HEK293 (cell line): ENCODE measurements around the gene ZFC3H1.

ENCODE experiments used
- CTCF ChIP-seq: fragments of 450-650 bp; formaldehyde crosslinking; IDR thresholded peaks from 2 replicates; pipeline ENCODE4 v1.5.1; 2016; ENCODE audit warnings: missing biosample characterization, missing genetic modification characterization
- EGR2 ChIP-seq: fragments of 450-650 bp; formaldehyde crosslinking; IDR thresholded peaks from 2 replicates; pipeline ENCODE4 v1.5.1; 2016; ENCODE audit warnings: low read depth, missing biosample characterization, missing genetic modification characterization
- KLF10 ChIP-seq: fragments of 450-650 bp; IDR thresholded peaks from 2 replicates; pipeline ENCODE4 v1.5.1; 2018; ENCODE audit warnings: missing biosample characterization, mild to moderate bottlenecking, missing genetic modification characterization
- ZNF10 ChIP-seq: fragments of 450-650 bp; formaldehyde crosslinking; IDR thresholded peaks from 2 replicates; pipeline ENCODE4 v1.5.1; 2017; ENCODE audit warnings: missing biosample characterization, missing genetic modification characterization
- ZNF416 ChIP-seq: fragments of 450-650 bp; formaldehyde crosslinking; IDR thresholded peaks from 2 replicates; pipeline ENCODE4 v1.5.1; 2016; ENCODE audit warnings: missing biosample characterization, missing genetic modification characterization
- ZNF837 ChIP-seq: fragments of 450-650 bp; formaldehyde crosslinking; IDR thresholded peaks from 2 replicates; pipeline ENCODE4 v1.5.1; 2016; ENCODE audit warnings: missing biosample characterization, missing genetic modification characterization

- no peak for TF ChIP-seq ZNF837
- no peak for TF ChIP-seq CTCF
- no peak for TF ChIP-seq KLF10
- no peak for TF ChIP-seq EGR2 (tag by site-specific recombination)
- no peak for TF ChIP-seq ZNF416 (tag by site-specific recombination)
- no peak for TF ChIP-seq ZNF10 (tag by site-specific recombination)
Observed at GRCh38 chr12:71688961-71689570, 25.4 kb upstream of the ZFC3H1 start.
